ENCODE results near the gene GUSB. TPM values are rescaled to one million over a fixed set of nuclear protein-coding genes. Genes with fewer than 3 reads are reported as not detected.

GUSB gene
- total RNA-seq, 6 donors from 2014 or later: 47.7 to 91.4 (median 66.8) TPM

GRCh38 chr7:65927489-65928448, 54.2 kb downstream of the GUSB start:
- Histone ChIP-seq H3K27ac (no peak overlapping the region), H3K4me3 (no peak overlapping the region), H3K36me3 (no peaks in the 10 kb centered on the region), H3K27me3 (no peaks in the 10 kb centered on the region), H3K9me3 (no peaks in the 10 kb centered on the region), H3K4me1 (peaks cover 0 to 27% (median 15%) of the 10 kb centered on the region in 4 donors)
- peak in 1 of 2 donors; percentile 59 for ATAC-seq (ENCODE audit: low FRiP score in 2 of 2)
- WGBS, 2 donors: 53% methylated on average over 6 of the region's 6 CpGs
- no peak for DNase-seq
- no peak for TF ChIP-seq POLR2AphosphoS5 (IDR thresholded peaks at IDR 0.05)
- no peak for TF ChIP-seq CTCF (IDR thresholded peaks at IDR 0.05)
- TF ChIP-seq EP300 (IDR thresholded peaks at IDR 0.05): no peak
- TF ChIP-seq POLR2A (IDR thresholded peaks at IDR 0.05): no peak

DNA sequence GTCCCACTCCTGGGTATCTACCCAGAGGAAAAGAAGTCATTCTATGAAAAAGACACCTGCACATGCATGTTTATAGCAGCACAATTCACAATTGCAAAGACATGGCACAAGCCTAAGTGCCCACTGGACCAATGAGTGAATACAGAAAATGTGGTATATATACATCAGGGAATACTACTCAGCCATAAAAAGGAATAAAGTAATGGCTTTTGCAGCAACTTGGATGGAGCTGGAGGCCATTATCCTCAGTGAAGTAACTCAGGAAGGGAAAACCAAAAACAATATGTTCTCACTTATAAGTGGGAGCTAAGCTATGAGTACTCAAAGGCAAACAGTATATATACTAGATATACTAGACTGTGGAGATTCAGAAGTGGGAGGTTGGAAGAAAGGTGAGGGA, 55.4 kb downstream of the GUSB start:
- Histone ChIP-seq H3K4me1 (peaks cover 0 to 27% (median 15%) of the 10 kb centered on the region in 4 donors), H3K9me3 (no peaks in the 10 kb centered on the region), H3K4me3 (no peak overlapping the region), H3K36me3 (no peaks in the 10 kb centered on the region), H3K27me3 (no peaks in the 10 kb centered on the region), H3K27ac (no peak overlapping the region)
- ATAC-seq (ENCODE audit: low FRiP score in 2 of 2) (no peak), DNase-seq (no peak)
- no peak for TF ChIP-seq POLR2A (IDR thresholded peaks at IDR 0.05)
- no peak for TF ChIP-seq CTCF (IDR thresholded peaks at IDR 0.05)
- TF ChIP-seq POLR2AphosphoS5 (IDR thresholded peaks at IDR 0.05): no peak
- TF ChIP-seq EP300 (IDR thresholded peaks at IDR 0.05): no peak

- H3K27ac ChIP-seq: no peak overlapping the region
- H3K4me1 ChIP-seq: peaks cover 0 to 27% (median 14%) of the 10 kb centered on the region in 4 donors
- 43 to 75% methylated on average over 3 of the region's 3 CpGs for WGBS, 2 donors
- no peaks in the 10 kb centered on the region for H3K9me3 ChIP-seq
- H3K36me3 ChIP-seq: no peaks in the 10 kb centered on the region
- H3K4me3 ChIP-seq: no peak overlapping the region
- no peak for ATAC-seq (ENCODE audit: low FRiP score in 2 of 2)
- no peak for TF ChIP-seq POLR2A (IDR thresholded peaks at IDR 0.05)
- TF ChIP-seq CTCF (IDR thresholded peaks at IDR 0.05): no peak
- TF ChIP-seq POLR2AphosphoS5 (IDR thresholded peaks at IDR 0.05): no peak
- no peak for TF ChIP-seq EP300 (IDR thresholded peaks at IDR 0.05)
- DNase-seq: no peak
- no peaks in the 10 kb centered on the region for H3K27me3 ChIP-seq
Observed at GRCh38 chr7:65925040-65925439, 57.0 kb downstream of the GUSB start.

DNA sequence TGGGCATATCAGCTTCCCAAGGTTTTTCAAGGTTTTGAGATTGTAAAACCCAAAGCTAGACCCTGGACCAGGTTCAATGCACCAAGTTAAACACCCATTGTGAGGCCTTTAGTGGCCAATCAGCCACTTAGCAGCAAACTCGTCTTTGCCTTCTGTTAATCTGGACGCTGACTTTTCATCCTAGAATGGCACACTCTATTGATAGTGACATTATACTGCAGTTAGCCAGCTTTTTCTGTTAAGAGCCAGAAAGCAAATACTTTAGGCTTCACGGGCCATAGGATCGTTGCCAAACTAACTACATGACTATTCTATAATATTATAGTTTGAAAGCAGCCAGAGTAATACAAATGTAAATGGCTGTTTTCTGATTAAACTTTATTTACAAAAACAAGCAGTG, 57.8 kb downstream of the GUSB start:
- H3K36me3 ChIP-seq: no peaks in the 10 kb centered on the region
- peaks cover 0 to 27% (median 14%) of the 10 kb centered on the region in 4 donors for H3K4me1 ChIP-seq
- no peaks in the 10 kb centered on the region for H3K27me3 ChIP-seq
- TF ChIP-seq EP300 (IDR thresholded peaks at IDR 0.05): no peak
- no peak for TF ChIP-seq CTCF (IDR thresholded peaks at IDR 0.05)
- no peak for TF ChIP-seq POLR2AphosphoS5 (IDR thresholded peaks at IDR 0.05)
- TF ChIP-seq POLR2A (IDR thresholded peaks at IDR 0.05): no peak
- H3K27ac ChIP-seq: no peak overlapping the region
- no peak for DNase-seq
- H3K9me3 ChIP-seq: no peaks in the 10 kb centered on the region
- 53 to 88% methylated on average over 4 of the region's 4 CpGs for WGBS, 2 donors
- no peak overlapping the region for H3K4me3 ChIP-seq
- ATAC-seq (ENCODE audit: low FRiP score in 2 of 2): no peak

All from upper lobe of left lung (tissue), 6 donors.